ENCODE results near the gene TTN. TPM values are rescaled to one million over a fixed set of nuclear protein-coding genes. Genes with fewer than 3 reads are reported as not detected.

The TTN gene
- total and polyA plus RNA-seq, 4 donors: 0.01 to 3.0 (median 0.80) TPM

- Histone ChIP-seq H3K36me3 (ENCODE audit: control insufficient read depth in 4 of 4, insufficient read depth in 3 of 4, low read depth in 1 of 4, low read length in 3 of 4) (no peaks in the 10 kb centered on the region), H3K4me1 (ENCODE audit: control insufficient read depth in 4 of 4, insufficient read depth in 4 of 4, low read length in 3 of 4) (no peaks in the 10 kb centered on the region), H3K27me3 (ENCODE audit: control insufficient read depth in 4 of 4, insufficient read depth in 4 of 4, low read length in 3 of 4) (peaks cover 0 to 5% (median 0%) of the 10 kb centered on the region in 4 donors), H3K9ac (ENCODE audit: low read depth in 1 of 2, low read length in 2 of 2) (no peak overlapping the region), H3K9me3 (ENCODE audit: control insufficient read depth in 4 of 4, low read length in 3 of 4) (no peaks in the 10 kb centered on the region), H3K27ac (ENCODE audit: low read depth in 1 of 2, low read length in 2 of 2) (no peak overlapping the region), H3K4me3 (ENCODE audit: low read depth in 1 of 3, low read length in 3 of 3) (no peak overlapping the region)
- no peak for DNase-seq (ENCODE audit: low spot score)
- TF ChIP-seq NR2F2 (IDR thresholded peaks at IDR 0.05): no peak
- TF ChIP-seq ATF3 (IDR thresholded peaks at IDR 0.05): no peak
- TF ChIP-seq MAX (IDR thresholded peaks at IDR 0.05): no peak
- no peak for TF ChIP-seq HNF4A (conservative IDR thresholded peaks at IDR 0.05)
- TF ChIP-seq FOXA1 (IDR thresholded peaks at IDR 0.05): no peak
- TF ChIP-seq, protein P1, sequence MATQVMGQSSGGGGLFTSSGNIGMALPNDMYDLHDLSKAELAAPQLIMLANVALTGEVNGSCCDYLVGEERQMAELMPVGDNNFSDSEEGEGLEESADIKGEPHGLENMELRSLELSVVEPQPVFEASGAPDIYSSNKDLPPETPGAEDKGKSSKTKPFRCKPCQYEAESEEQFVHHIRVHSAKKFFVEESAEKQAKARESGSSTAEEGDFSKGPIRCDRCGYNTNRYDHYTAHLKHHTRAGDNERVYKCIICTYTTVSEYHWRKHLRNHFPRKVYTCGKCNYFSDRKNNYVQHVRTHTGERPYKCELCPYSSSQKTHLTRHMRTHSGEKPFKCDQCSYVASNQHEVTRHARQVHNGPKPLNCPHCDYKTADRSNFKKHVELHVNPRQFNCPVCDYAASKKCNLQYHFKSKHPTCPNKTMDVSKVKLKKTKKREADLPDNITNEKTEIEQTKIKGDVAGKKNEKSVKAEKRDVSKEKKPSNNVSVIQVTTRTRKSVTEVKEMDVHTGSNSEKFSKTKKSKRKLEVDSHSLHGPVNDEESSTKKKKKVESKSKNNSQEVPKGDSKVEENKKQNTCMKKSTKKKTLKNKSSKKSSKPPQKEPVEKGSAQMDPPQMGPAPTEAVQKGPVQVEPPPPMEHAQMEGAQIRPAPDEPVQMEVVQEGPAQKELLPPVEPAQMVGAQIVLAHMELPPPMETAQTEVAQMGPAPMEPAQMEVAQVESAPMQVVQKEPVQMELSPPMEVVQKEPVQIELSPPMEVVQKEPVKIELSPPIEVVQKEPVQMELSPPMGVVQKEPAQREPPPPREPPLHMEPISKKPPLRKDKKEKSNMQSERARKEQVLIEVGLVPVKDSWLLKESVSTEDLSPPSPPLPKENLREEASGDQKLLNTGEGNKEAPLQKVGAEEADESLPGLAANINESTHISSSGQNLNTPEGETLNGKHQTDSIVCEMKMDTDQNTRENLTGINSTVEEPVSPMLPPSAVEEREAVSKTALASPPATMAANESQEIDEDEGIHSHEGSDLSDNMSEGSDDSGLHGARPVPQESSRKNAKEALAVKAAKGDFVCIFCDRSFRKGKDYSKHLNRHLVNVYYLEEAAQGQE (IDR thresholded peaks at IDR 0.05): no peak
- TF ChIP-seq TAF1 (conservative IDR thresholded peaks at IDR 0.05): no peak
- TF ChIP-seq, protein P2, sequence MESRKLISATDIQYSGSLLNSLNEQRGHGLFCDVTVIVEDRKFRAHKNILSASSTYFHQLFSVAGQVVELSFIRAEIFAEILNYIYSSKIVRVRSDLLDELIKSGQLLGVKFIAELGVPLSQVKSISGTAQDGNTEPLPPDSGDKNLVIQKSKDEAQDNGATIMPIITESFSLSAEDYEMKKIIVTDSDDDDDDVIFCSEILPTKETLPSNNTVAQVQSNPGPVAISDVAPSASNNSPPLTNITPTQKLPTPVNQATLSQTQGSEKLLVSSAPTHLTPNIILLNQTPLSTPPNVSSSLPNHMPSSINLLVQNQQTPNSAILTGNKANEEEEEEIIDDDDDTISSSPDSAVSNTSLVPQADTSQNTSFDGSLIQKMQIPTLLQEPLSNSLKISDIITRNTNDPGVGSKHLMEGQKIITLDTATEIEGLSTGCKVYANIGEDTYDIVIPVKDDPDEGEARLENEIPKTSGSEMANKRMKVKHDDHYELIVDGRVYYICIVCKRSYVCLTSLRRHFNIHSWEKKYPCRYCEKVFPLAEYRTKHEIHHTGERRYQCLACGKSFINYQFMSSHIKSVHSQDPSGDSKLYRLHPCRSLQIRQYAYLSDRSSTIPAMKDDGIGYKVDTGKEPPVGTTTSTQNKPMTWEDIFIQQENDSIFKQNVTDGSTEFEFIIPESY (IDR thresholded peaks at IDR 0.05): no peak
- no peak for TF ChIP-seq HNF4G (IDR thresholded peaks at IDR 0.05)
- no peak for TF ChIP-seq JUND (IDR thresholded peaks at IDR 0.05)
- TF ChIP-seq RAD21 (IDR thresholded peaks at IDR 0.05): no peak
- no peak for TF ChIP-seq FOXA2 (IDR thresholded peaks at IDR 0.05)
- no peak for TF ChIP-seq SP1 (IDR thresholded peaks at IDR 0.05)
- 76% methylated on average over 6 of the region's 6 CpGs for WGBS
Observed at GRCh38 chr2:178715366-178715765, 91.9 kb downstream of the TTN start.

- Histone ChIP-seq H3K9me3 (ENCODE audit: control insufficient read depth in 4 of 4, low read length in 3 of 4) (no peaks in the 10 kb centered on the region), H3K36me3 (ENCODE audit: control insufficient read depth in 4 of 4, insufficient read depth in 3 of 4, low read depth in 1 of 4, low read length in 3 of 4) (no peaks in the 10 kb centered on the region), H3K27me3 (ENCODE audit: control insufficient read depth in 4 of 4, insufficient read depth in 4 of 4, low read length in 3 of 4) (no peaks in the 10 kb centered on the region), H3K9ac (ENCODE audit: low read depth in 1 of 2, low read length in 2 of 2) (no peak overlapping the region), H3K4me3 (ENCODE audit: low read depth in 1 of 3, low read length in 3 of 3) (no peak overlapping the region), H3K27ac (ENCODE audit: low read depth in 1 of 2, low read length in 2 of 2) (no peak overlapping the region), H3K4me1 (ENCODE audit: control insufficient read depth in 4 of 4, insufficient read depth in 4 of 4, low read length in 3 of 4) (no peaks in the 10 kb centered on the region)
- 73% methylated on average over 2 of the region's 2 CpGs for WGBS
- no peak for DNase-seq (ENCODE audit: low spot score)
- TF ChIP-seq YY1 (IDR thresholded peaks at IDR 0.05) (no peak), ATF3 (IDR thresholded peaks at IDR 0.05) (no peak), JUND (IDR thresholded peaks at IDR 0.05) (no peak), FOXA1 (IDR thresholded peaks at IDR 0.05) (no peak), HNF4A (conservative IDR thresholded peaks at IDR 0.05) (no peak), SP1 (IDR thresholded peaks at IDR 0.05) (no peak), MAX (IDR thresholded peaks at IDR 0.05) (no peak), TAF1 (conservative IDR thresholded peaks at IDR 0.05) (no peak), CTCF (IDR thresholded peaks at IDR 0.05; ENCODE audit: low read depth, low read length, missing input control) (no peak), NR2F2 (IDR thresholded peaks at IDR 0.05) (no peak), RAD21 (IDR thresholded peaks at IDR 0.05) (no peak)
- TF ChIP-seq, protein P1 (IDR thresholded peaks at IDR 0.05): no peak
- TF ChIP-seq, protein P2 (IDR thresholded peaks at IDR 0.05): no peak
Observed at GRCh38 chr2:178707476-178707875, 99.7 kb downstream of the TTN start.

Data from liver (tissue), 9 donors.